Body of pancreas (tissue), 4 donors: ENCODE results near the gene KLHL18. TPM values are rescaled to one million over a fixed set of nuclear protein-coding genes. Genes with fewer than 3 reads are reported as not detected.
"Not testable (repeated sequence)": the region's sequence is repeated elsewhere in the genome, so short reads cannot be mapped to it uniquely, and the experiment has no call there.

Source experiments
- ATAC-seq: fragments of 150-250 bp; one replicate; pipeline ENCODE4 v1.9.1; 2016
- DNase-seq, 4 donors: peaks; one replicate each; pipeline ENCODE4 v3.0.0-alpha.2; 2019
- H3K27ac ChIP-seq, 4 donors: fragments of 200-600 bp; sonication (generic); 1 replicate in 3 of 4; 2 replicates in 1 of 4; pipeline versions ENCODE4 v1.5.1 to v1.6.1; 2016 to 2019; ENCODE audit warnings: mild to moderate bottlenecking in 1 of 4, mixed read lengths in 1 of 4, moderate library complexity in 1 of 4
- H3K27me3 ChIP-seq, 2 donors: fragments of 200-600 bp; sonication (generic); one replicate each; pipeline ENCODE4 v1.6.0; 2016; ENCODE audit warnings: mild to moderate bottlenecking in 1 of 2
- H3K36me3 ChIP-seq, 2 donors: fragments of 200-600 bp; sonication (generic); replicated peaks in 1 of 2; 2 replicates each; pipeline ENCODE4 v1.5.1; 2016; ENCODE audit warnings: low read depth in 2 of 2; ENCODE audit not compliant: insufficient read depth in 1 of 2
- H3K4me1 ChIP-seq: fragments of 200-600 bp; sonication (generic); one replicate; pipeline ENCODE4 v1.6.0; 2016
- H3K4me3 ChIP-seq, 2 donors: fragments of 200-600 bp; sonication (generic); 1 replicate in 1 of 2; 2 replicates in 1 of 2; pipeline ENCODE4 v1.5.1; 2016 to 2019
- H3K9me3 ChIP-seq, 3 donors: fragments of 200-600 bp; sonication (generic); 1 replicate in 2 of 3; 2 replicates in 1 of 3; pipeline ENCODE4 v1.5.1; 2016
- CTCF ChIP-seq, 7 experiments: fragments of 450-650 bp in 4 of 7; fragments of 200-600 bp in 3 of 7; sonication (generic) in 3 of 7; IDR thresholded peaks; one replicate each; pipeline ENCODE4 v1.5.1; 2016 to 2019; ENCODE audit warnings: antibody characterized with exemption in 7 of 7
- POLR2A ChIP-seq, 3 donors: fragments of 450-650 bp; IDR thresholded peaks; one replicate each; pipeline ENCODE4 v1.6.1; 2016; ENCODE audit warnings: antibody characterized with exemption in 3 of 3, mild to moderate bottlenecking in 2 of 3
- WGBS, 2 donors: methylation state at CpG; one replicate each; pipeline ENCODE4 v1.1.5; 2017; 5-methylcytosine and 5-hydroxymethylcytosine counted together
- intact Hi-C: fragments of 100-400 bp; cut with DNase I; formaldehyde crosslinking; loops from one replicate; pipeline ENCODE4 v1.15.1; 2023
- total RNA-seq, 2 donors: library from RNA; depleted of rRNA; stranded (reverse); fragments of >200 nt; gene quantifications; one replicate each; pipeline ENCODE4 v1.1.0, GENCODE V29; 2016

Gene KLHL18
- total RNA-seq, 2 donors from 2014 or later, result 7.3 to 8.6 TPM

- TF ChIP-seq POLR2A (IDR thresholded peaks at IDR 0.05) (no peak), CTCF (IDR thresholded peaks at IDR 0.05) (no peak)
- WGBS, 2 donors, result 79 to 87% methylated on average over 8 to 10 of the region's 10 CpGs
- intact Hi-C loops, result no loop called here
- Histone ChIP-seq H3K4me3 (no peak overlapping the region), H3K4me1 (no peaks in the 10 kb centered on the region), H3K27ac (no peak overlapping the region), H3K27me3 (no peaks in the 10 kb centered on the region), H3K9me3 (no peaks in the 10 kb centered on the region), H3K36me3 (no peaks in the 10 kb centered on the region)
- ATAC-seq, result no peak
- DNase-seq, result no peak
Measured at GRCh38 chr3:47244531-47245100, 38.1 kb upstream of the KLHL18 start.

GRCh38 chr3:47245271-47245670 is 37.5 kb upstream of the KLHL18 start:
- no peak overlapping the region for H3K27ac ChIP-seq
- H3K4me3 ChIP-seq, result no peak overlapping the region
- 88 to 94% methylated on average over 2 of the region's 2 CpGs for WGBS, 2 donors
- no peak for TF ChIP-seq CTCF (IDR thresholded peaks at IDR 0.05)
- no peak for TF ChIP-seq POLR2A (IDR thresholded peaks at IDR 0.05)
- no peaks in the 10 kb centered on the region for H3K9me3 ChIP-seq
- H3K4me1 ChIP-seq, result no peaks in the 10 kb centered on the region
- DNase-seq, result no peak
- no peaks in the 10 kb centered on the region for H3K27me3 ChIP-seq
- intact Hi-C loops, result no loop called here
- no peaks in the 10 kb centered on the region for H3K36me3 ChIP-seq
- no peak for ATAC-seq

GRCh38 chr3:47247131-47248064 is 35.3 kb upstream of the KLHL18 start:
- H3K36me3 ChIP-seq, result no peaks in the 10 kb centered on the region
- ATAC-seq, result peak; percentile 14
- H3K27me3 ChIP-seq, result no peaks in the 10 kb centered on the region
- 86 to 88% methylated on average over 10 to 14 of the region's 14 CpGs for WGBS, 2 donors
- intact Hi-C loops, result no loop called here
- DNase-seq, result no peak
- no peak overlapping the region for H3K27ac ChIP-seq
- no peak overlapping the region for H3K4me3 ChIP-seq
- no peak for TF ChIP-seq CTCF (IDR thresholded peaks at IDR 0.05)
- TF ChIP-seq POLR2A (IDR thresholded peaks at IDR 0.05), result no peak
- H3K4me1 ChIP-seq, result no peaks in the 10 kb centered on the region
- no peaks in the 10 kb centered on the region for H3K9me3 ChIP-seq

GRCh38 chr3:47250309-47251060 is 32.3 kb upstream of the KLHL18 start:
- ATAC-seq (peak; percentile 68), DNase-seq (peak; percentile 37 to 65 (median 56))
- Histone ChIP-seq H3K4me3 (no peak overlapping the region), H3K4me1 (no peaks in the 10 kb centered on the region), H3K27me3 (no peaks in the 10 kb centered on the region), H3K27ac (no peak overlapping the region), H3K36me3 (no peaks in the 10 kb centered on the region), H3K9me3 (no peaks in the 10 kb centered on the region)
- intact Hi-C loops, result no loop called here
- 47 to 57% methylated on average over 7 of the region's 7 CpGs for WGBS, 2 donors
- TF ChIP-seq POLR2A (IDR thresholded peaks at IDR 0.05), result no peak
- TF ChIP-seq CTCF (IDR thresholded peaks at IDR 0.05), result peak; percentile 7 to 49 (median 36)

GRCh38 chr3:47251085-47251484 is 31.7 kb upstream of the KLHL18 start:
- H3K4me1 ChIP-seq, H3K9me3 ChIP-seq, H3K36me3 ChIP-seq, H3K27ac ChIP-seq, H3K27me3 ChIP-seq, ATAC-seq, H3K4me3 ChIP-seq, DNase-seq, intact Hi-C loops: not testable (repeated sequence)
- 56 to 60% methylated on average over 3 of the region's 3 CpGs for WGBS, 2 donors
